ENCODE measurements around the gene NR4A2. TPM values are rescaled to one million over a fixed set of nuclear protein-coding genes. Genes with fewer than 3 reads are reported as not detected.

NR4A2 gene
- total RNA-seq, 1 donor from 2014 or later: 0.13 TPM

GRCh38 chr2:156343096-156343939 is 10.8 kb upstream of the NR4A2 start:
- no peaks in the 10 kb centered on the region for H3K27me3 ChIP-seq (ENCODE audit: control insufficient read depth, insufficient read depth, low read length)
- TF ChIP-seq CTCF (IDR thresholded peaks at IDR 0.05; ENCODE audit: insufficient read depth, low read length, poor library complexity, severe bottlenecking): no peak
- H3K4me3 ChIP-seq (ENCODE audit: low read depth, low read length): peak overlapping the region; percentile 98
- no peaks in the 10 kb centered on the region for H3K36me3 ChIP-seq (ENCODE audit: control insufficient read depth, insufficient read depth, low read length)
- DNase-seq (ENCODE audit: low read depth): no peak

GRCh38 chr2:156342254-156343095 is 10.0 kb upstream of the NR4A2 start:
- peak overlapping the region; percentile 98 for H3K4me3 ChIP-seq (ENCODE audit: low read depth, low read length)
- DNase-seq (ENCODE audit: low read depth): peak; percentile 50

GRCh38 chr2:156341452-156342253 is 9.1 kb upstream of the NR4A2 start:
- Histone ChIP-seq H3K27me3 (ENCODE audit: control insufficient read depth, insufficient read depth, low read length) (no peaks in the 10 kb centered on the region), H3K4me3 (ENCODE audit: low read depth, low read length) (peak overlapping the region; percentile 98), H3K36me3 (ENCODE audit: control insufficient read depth, insufficient read depth, low read length) (no peaks in the 10 kb centered on the region)
- peak; percentile 56 for DNase-seq (ENCODE audit: low read depth)
- TF ChIP-seq CTCF (IDR thresholded peaks at IDR 0.05; ENCODE audit: insufficient read depth, low read length, poor library complexity, severe bottlenecking): no peak

More at GRCh38 chr2:156342254-156343095, 10.0 kb upstream of the NR4A2 start:
- Histone ChIP-seq H3K36me3 (ENCODE audit: control insufficient read depth, insufficient read depth, low read length) (no peaks in the 10 kb centered on the region), H3K27me3 (ENCODE audit: control insufficient read depth, insufficient read depth, low read length) (no peaks in the 10 kb centered on the region)
- no peak for TF ChIP-seq CTCF (IDR thresholded peaks at IDR 0.05; ENCODE audit: insufficient read depth, low read length, poor library complexity, severe bottlenecking)

- no peak for DNase-seq (ENCODE audit: low read depth)
Measured at GRCh38 chr2:156340804-156341451, 8.4 kb upstream of the NR4A2 start.

More at GRCh38 chr2:156340804-156341451, 8.4 kb upstream of the NR4A2 start:
- H3K27me3 ChIP-seq (ENCODE audit: control insufficient read depth, insufficient read depth, low read length): no peaks in the 10 kb centered on the region
- TF ChIP-seq CTCF (IDR thresholded peaks at IDR 0.05; ENCODE audit: insufficient read depth, low read length, poor library complexity, severe bottlenecking): no peak
- H3K36me3 ChIP-seq (ENCODE audit: control insufficient read depth, insufficient read depth, low read length): no peaks in the 10 kb centered on the region
- peak overlapping the region; percentile 98 for H3K4me3 ChIP-seq (ENCODE audit: low read depth, low read length)

Data from kidney epithelial cell (primary cell).